Breast epithelium (tissue), 4 donors: ENCODE results near the gene PTPRCAP. TPM values are rescaled to one million over a fixed set of nuclear protein-coding genes. Genes with fewer than 3 reads are reported as not detected.

ENCODE experiments used
- DNase-seq, 2 donors: peaks; one replicate each; pipeline ENCODE4 v3.0.0-alpha.2; 2019; ENCODE audit warnings: low spot score in 2 of 2
- H3K27ac ChIP-seq, 2 donors: fragments of 200-600 bp; sonication (generic) in 1 of 2; one replicate each; pipeline ENCODE4 v1.5.1; 2016 to 2019; ENCODE audit warnings: mild to moderate bottlenecking in 1 of 2
- H3K27me3 ChIP-seq, 2 donors: fragments of 200-600 bp; sonication (generic) in 1 of 2; one replicate each; pipeline versions ENCODE4 v1.5.1 to v1.6.0; 2017 to 2019; ENCODE audit warnings: control low read depth in 1 of 2, mild to moderate bottlenecking in 1 of 2
- H3K36me3 ChIP-seq: fragments of 200-600 bp; one replicate; pipeline ENCODE4 v1.5.1; 2019
- H3K4me1 ChIP-seq, 2 donors: fragments of 200-600 bp; sonication (generic); one replicate each; pipeline ENCODE4 v1.5.1; 2016 to 2019; ENCODE audit warnings: control low read depth in 1 of 2
- H3K4me3 ChIP-seq, 3 donors: fragments of 200-600 bp; sonication (generic); 1 replicate in 2 of 3; 2 replicates in 1 of 3; pipeline ENCODE4 v1.5.1; 2016 to 2019; ENCODE audit warnings: mild to moderate bottlenecking in 3 of 3, moderate library complexity in 2 of 3
- H3K9me3 ChIP-seq, 2 donors: fragments of 200-600 bp; sonication (generic) in 1 of 2; one replicate each; pipeline ENCODE4 v1.5.1; 2016 to 2019; ENCODE audit warnings: control low read depth in 1 of 2
- CTCF ChIP-seq, 3 donors: fragments of 450-650 bp; IDR thresholded peaks; one replicate each; pipeline ENCODE4 v1.5.1; 2016 to 2017; ENCODE audit warnings: antibody characterized with exemption in 3 of 3, mild to moderate bottlenecking in 3 of 3, moderate library complexity in 3 of 3
- POLR2A ChIP-seq: fragments of 450-650 bp; IDR thresholded peaks from one replicate; pipeline ENCODE4 v1.6.1; 2016; ENCODE audit warnings: antibody characterized with exemption, mild to moderate bottlenecking, moderate library complexity
- POLR2AphosphoS5 ChIP-seq, 3 donors: sonication (generic); formaldehyde crosslinking; IDR thresholded peaks; one replicate each; pipeline ENCODE4 v1.6.1; 2017; ENCODE audit warnings: antibody characterized with exemption in 3 of 3
- intact Hi-C: fragments of 100-400 bp; cut with DNase I; formaldehyde crosslinking; loops from one replicate; pipeline ENCODE4 v1.15.1; 2023; ENCODE audit warnings: low total_unique reads
- total RNA-seq, 3 donors: library from RNA; depleted of rRNA; stranded (reverse); fragments of >200 nt; gene quantifications; one replicate each; pipeline ENCODE4 v1.1.0, GENCODE V29; 2016

PTPRCAP gene
- total RNA-seq, 3 donors from 2014 or later: 2.1 to 9.2 (median 8.0) TPM

- no peak for DNase-seq
- Histone ChIP-seq H3K27me3 (no peaks in the 10 kb centered on the region), H3K4me3 (no peak overlapping the region), H3K36me3 (no peaks in the 10 kb centered on the region), H3K9me3 (no peaks in the 10 kb centered on the region), H3K27ac (no peak overlapping the region), H3K4me1 (peaks cover 16 to 18% of the 10 kb centered on the region in 2 donors)
- TF ChIP-seq POLR2AphosphoS5 (IDR thresholded peaks at IDR 0.05) (no peak), CTCF (IDR thresholded peaks at IDR 0.05) (no peak), POLR2A (no peak)
- intact Hi-C loops: loop anchor here (10.0 kb wide), 1 partner anchor 108 kb away; the partner anchor contains the start of genes CDK2AP2 and PITPNM1
Measured at GRCh38 chr11:67396587-67397389, 40.7 kb downstream of the PTPRCAP start.

DNA sequence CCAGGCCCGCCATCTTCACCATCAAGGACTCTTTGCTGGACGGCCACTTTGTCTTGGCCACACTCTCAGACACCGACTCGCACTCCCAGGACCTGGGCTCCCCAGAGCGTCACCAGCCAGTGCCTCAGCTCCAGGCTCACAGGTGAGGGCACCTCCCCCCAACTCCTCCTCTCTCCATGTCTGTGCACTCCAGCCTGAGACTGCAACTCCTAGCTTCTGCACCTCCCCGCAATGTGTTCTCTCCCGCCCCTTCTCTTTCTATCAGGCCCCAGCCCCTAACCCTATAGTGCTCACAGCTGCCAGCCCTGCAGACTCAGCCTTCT lies 41.3 kb downstream of the PTPRCAP start:
- Histone ChIP-seq H3K4me3 (no peak overlapping the region), H3K4me1 (peaks cover 16 to 18% of the 10 kb centered on the region in 2 donors), H3K27me3 (no peaks in the 10 kb centered on the region), H3K36me3 (no peaks in the 10 kb centered on the region), H3K27ac (no peak overlapping the region), H3K9me3 (no peaks in the 10 kb centered on the region)
- intact Hi-C loops: loop anchor here (10.0 kb wide), 1 partner anchor 109 kb away; the partner anchor contains the start of genes CDK2AP2 and PITPNM1
- no peak for TF ChIP-seq CTCF (IDR thresholded peaks at IDR 0.05)
- TF ChIP-seq POLR2A: no peak
- no peak for TF ChIP-seq POLR2AphosphoS5 (IDR thresholded peaks at IDR 0.05)
- no peak for DNase-seq

GRCh38 chr11:67395555-67396258 lies 41.8 kb downstream of the PTPRCAP start:
- Histone ChIP-seq H3K27me3 (no peaks in the 10 kb centered on the region), H3K4me3 (no peak overlapping the region), H3K9me3 (no peaks in the 10 kb centered on the region), H3K36me3 (no peaks in the 10 kb centered on the region), H3K4me1 (peaks cover 15 to 18% of the 10 kb centered on the region in 2 donors), H3K27ac (no peak overlapping the region)
- no peak for DNase-seq
- intact Hi-C loops: loop anchor here (10.0 kb wide), 1 partner anchor 109 kb away; the partner anchor contains the start of genes CDK2AP2 and PITPNM1
- TF ChIP-seq POLR2A (no peak), CTCF (IDR thresholded peaks at IDR 0.05) (no peak), POLR2AphosphoS5 (IDR thresholded peaks at IDR 0.05) (no peak)

GRCh38 chr11:67393990-67394389 lies 43.5 kb downstream of the PTPRCAP start:
- Histone ChIP-seq H3K27ac (no peak overlapping the region), H3K9me3 (no peaks in the 10 kb centered on the region), H3K27me3 (no peaks in the 10 kb centered on the region), H3K36me3 (no peaks in the 10 kb centered on the region), H3K4me1 (peaks cover 4% of the 10 kb centered on the region in 2 donors), H3K4me3 (no peak overlapping the region)
- DNase-seq: no peak
- intact Hi-C loops: loop anchor here (5.0 to 10.0 kb wide), 2 partner anchors 37 to 111 kb away; partner anchors contain the start of genes CDK2AP2 and PITPNM1
- TF ChIP-seq POLR2AphosphoS5 (IDR thresholded peaks at IDR 0.05) (no peak), POLR2A (no peak), CTCF (IDR thresholded peaks at IDR 0.05) (no peak)

DNA sequence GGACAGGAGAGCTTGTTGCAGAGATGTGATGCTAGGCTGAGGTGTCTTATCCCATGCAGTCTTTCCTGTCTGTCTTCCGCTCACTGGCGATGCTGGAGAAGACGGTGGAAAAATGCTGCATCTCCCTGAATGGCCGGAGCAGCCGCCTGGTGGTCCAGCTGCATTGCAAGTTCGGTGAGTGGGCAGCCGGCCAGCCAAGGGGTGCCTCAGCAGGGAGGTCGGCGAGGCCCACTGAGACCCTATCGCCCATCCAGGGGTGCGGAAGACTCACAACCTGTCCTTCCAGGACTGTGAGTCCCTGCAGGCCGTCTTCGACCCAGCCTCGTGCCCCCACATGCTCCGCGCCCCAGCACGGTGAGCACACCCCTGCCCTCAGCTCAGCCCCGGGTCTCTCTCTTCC lies 44.0 kb downstream of the PTPRCAP start:
- no peak for DNase-seq
- H3K4me1 ChIP-seq: peaks cover 4% of the 10 kb centered on the region in 2 donors

More for the DNA sequence above, 44.0 kb downstream of the PTPRCAP start:
- Histone ChIP-seq H3K36me3 (no peaks in the 10 kb centered on the region), H3K27me3 (no peaks in the 10 kb centered on the region), H3K27ac (no peak overlapping the region), H3K9me3 (no peaks in the 10 kb centered on the region), H3K4me3 (no peak overlapping the region)
- TF ChIP-seq POLR2A (no peak), POLR2AphosphoS5 (IDR thresholded peaks at IDR 0.05) (no peak), CTCF (IDR thresholded peaks at IDR 0.05) (no peak)
- intact Hi-C loops: loop anchor here (5.0 to 10.0 kb wide), 2 partner anchors 36 to 111 kb away; partner anchors contain the start of genes CDK2AP2 and PITPNM1
